Amygdala (tissue), 56 donors: ENCODE data around the gene EIF4ENIF1.
"Not testable (repeated sequence)": the region's sequence is repeated elsewhere in the genome, so short reads cannot be mapped to it uniquely, and the experiment has no call there.

Experiments used
- DNase-seq, 56 donors: peaks; one replicate each; lab custom pipeline; 2025; lab: John Stamatoyannopoulos, UW

Gene EIF4ENIF1

DNA sequence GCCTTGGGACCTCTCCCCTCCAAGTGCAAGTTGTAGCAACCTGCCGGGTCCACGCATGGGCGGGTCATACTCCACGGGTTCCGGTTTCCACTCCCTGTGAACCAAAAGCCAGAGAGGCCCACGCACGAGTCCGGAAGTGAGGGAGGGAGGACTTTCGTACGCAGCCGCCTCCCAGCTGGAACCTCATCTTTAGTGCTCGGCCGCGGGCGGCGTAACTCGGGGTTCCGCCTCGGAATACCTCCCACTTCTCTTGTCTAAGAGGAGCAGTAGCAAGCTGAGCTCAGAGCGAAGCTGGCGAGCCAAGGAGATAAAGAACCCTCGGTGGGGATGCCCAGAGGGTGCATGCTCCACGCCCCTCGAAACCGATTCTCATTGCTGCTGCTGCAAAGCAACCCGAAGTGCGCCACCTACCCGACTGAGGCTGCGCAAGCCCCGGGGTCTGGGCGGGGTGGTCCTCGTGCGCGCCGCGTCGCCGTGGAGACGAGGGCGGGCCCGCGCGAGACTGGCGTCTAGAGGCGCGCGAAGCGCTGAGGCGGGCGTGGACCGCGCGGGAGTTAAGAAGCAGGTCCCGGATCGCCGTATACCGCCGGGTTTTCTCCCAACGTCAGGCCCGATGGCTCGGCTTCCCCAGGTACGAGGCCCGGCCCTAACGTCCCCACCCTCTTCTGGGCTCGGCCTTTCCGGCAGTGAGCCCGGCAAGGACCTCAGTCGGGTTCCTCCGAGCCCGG, 6.5 kb upstream of the EIF4ENIF1 start, which contains the start of gene SFI1:
Gene SFI1, plus strand, starts transcription at position 530 of the 728 bp plus-strand sequence. CDS start 11,749 bp downstream, outside the sequence.
- DNase-seq: peak; percentile 59 to 96 (median 88)

DNA sequence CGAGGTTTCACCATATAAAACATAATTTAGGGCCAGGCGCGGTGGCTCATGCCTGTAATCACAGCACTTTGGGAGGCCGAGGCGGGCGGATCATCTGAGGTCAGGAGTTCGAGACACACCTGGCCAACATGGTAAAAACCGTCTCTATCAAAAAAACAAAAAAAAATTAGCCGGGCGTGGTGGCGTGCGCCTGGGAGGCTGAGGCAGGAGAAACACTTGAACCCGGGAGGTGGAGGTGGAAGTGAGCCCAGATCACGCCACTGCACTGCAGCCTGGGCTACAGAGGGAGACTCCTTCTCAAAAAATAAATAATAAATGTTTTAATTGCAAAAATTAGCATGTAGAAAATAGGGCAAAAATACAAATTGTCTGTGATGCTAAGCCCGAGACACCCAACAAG, 5.7 kb upstream of the EIF4ENIF1 start:
- peak in 1 of 56 donors; percentile 2 for DNase-seq

DNA sequence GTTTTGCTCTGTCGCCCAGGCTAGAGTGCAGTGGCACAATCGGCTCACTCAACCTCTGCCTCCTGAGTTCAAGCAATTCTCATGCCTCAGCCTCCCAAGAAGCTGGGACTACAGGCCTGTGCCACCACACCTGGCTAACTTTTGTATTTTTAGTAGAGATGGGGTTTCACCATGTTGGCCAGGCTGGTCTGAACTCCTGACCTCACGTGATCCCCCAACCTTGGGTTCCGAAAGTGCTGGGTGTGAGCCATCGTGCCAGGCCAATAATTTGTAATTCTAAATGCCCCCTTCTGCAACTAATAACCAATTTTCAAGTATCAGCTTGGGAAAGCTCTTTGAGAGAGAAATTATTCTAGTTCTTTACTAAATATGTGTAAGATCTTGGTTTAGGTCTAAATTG, 3.7 kb upstream of the EIF4ENIF1 start:
- DNase-seq: not testable (repeated sequence)

GRCh38 chr22:31492151-31492550, 2.5 kb upstream of the EIF4ENIF1 start:
- DNase-seq: no peak

- DNase-seq: no peak
These were observed 1.7 kb upstream of the EIF4ENIF1 start for GRCh38 chr22:31491218-31491962.

DNA sequence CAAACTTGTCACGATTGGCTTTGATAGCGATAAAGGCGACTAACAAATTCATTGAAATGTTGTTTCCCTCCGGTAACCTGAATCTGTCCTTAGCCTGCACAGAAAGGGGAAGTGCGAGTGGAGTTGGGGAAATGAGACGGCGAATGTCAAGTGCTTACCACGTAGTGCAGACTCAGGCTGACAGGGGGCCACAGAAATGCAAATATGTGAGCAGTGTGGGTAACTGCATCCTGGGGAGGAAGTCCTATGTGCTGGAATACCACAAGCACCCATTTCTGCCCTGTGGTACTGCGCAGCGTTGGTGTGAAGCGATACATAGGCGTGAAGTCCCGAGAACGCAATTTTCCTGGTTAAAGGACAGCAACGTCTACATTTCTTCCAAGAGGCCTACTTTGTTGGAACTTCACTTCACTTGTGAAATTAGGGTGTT, 869 bp upstream of the EIF4ENIF1 start:
- peak in 48 of 56 donors; percentile 2 to 68 (median 28) for DNase-seq

GRCh38 chr22:31488988-31489617, 539 bp downstream of the EIF4ENIF1 start:
- DNase-seq: peak in 17 of 56 donors; percentile 4 to 47 (median 18)

GRCh38 chr22:31488346-31488883, 1.2 kb downstream of the EIF4ENIF1 start:
- no peak for DNase-seq

DNA sequence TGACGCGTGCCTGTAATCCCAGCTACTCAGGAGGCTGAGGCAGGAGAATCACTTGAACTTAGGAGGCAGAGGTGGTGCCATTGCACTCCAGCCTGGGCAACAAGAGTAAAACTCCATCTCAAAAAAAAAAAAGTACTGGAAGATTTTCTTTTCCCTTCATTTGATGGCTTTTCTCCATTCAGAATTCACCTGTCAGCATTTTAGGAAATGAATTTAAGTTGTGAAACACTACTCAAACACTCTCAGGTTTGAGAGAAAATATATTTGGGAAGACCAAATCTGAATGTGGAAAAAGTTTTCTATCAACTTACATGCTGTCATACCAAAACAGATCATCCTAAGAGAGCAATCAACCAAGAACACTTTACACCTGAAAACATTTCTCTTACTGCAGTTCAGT, 2.7 kb downstream of the EIF4ENIF1 start:
- DNase-seq: no peak

- not testable (repeated sequence) for DNase-seq
These were observed 3.3 kb downstream of the EIF4ENIF1 start for GRCh38 chr22:31486369-31486768.

GRCh38 chr22:31482470-31482869, 7.2 kb downstream of the EIF4ENIF1 start:
- DNase-seq: not testable (repeated sequence)

- no peak for DNase-seq
These were observed 8.5 kb downstream of the EIF4ENIF1 start for GRCh38 chr22:31481129-31481528.

- no peak for DNase-seq
These were observed 12.3 kb downstream of the EIF4ENIF1 start for GRCh38 chr22:31477329-31477728.

DNA sequence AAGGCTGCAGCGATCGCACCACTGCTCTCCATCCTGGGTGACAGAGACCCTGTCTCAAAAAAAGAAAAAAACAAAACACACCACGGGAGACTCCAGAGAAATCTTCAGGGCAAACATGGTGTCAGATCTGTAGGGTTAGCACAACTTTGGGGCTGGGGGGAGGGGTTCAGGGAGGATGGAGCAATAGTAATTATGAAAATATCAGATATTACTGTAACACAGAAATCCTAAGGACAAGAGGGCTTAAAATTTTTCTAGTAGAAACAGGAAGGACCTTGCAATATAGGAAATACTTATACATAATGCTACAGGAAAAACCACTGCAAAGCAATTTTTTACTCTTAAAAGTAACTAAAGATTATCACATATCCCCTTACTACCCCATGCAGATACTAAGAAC, 13.8 kb downstream of the EIF4ENIF1 start:
- DNase-seq: no peak

DNA sequence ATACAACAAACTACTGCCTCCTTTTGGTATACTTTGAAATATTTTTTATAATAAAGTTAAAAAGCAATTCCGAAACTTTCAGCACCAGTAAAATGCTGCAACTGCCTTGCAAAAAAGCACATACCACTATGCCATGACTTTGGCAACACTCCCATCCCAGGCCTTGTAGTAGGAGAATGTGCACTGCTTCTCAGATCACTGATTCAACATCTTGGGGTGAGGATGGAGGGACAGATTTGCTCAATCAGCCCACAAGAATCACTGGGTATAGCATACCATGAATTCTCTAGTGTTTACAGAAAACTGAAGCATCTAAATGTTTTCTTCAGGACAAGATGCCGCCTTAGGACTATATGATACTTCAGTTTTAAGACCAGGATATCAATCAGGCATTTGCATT, 14.9 kb downstream of the EIF4ENIF1 start:
- DNase-seq: no peak

DNA sequence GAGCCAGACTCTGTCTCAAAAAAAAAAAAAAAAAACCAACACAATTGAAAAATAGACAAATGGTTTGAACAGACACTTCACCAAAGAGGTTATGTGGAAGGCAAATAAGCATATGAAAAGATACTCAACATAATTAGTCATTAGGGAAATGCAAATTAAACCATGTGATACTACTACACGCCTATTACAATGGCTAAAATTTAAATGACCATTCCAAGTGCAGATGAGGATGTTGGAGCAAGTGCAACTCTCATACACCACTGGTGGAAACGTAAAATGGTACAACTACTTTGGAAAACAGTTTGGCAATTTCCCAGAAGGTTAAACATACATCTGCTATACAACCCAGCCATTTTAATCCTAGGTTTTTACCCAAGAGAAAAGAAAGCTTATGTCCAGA, 24.3 kb downstream of the EIF4ENIF1 start:
- no peak for DNase-seq

GRCh38 chr22:31461699-31462098, 27.9 kb downstream of the EIF4ENIF1 start:
- DNase-seq: no peak

DNA sequence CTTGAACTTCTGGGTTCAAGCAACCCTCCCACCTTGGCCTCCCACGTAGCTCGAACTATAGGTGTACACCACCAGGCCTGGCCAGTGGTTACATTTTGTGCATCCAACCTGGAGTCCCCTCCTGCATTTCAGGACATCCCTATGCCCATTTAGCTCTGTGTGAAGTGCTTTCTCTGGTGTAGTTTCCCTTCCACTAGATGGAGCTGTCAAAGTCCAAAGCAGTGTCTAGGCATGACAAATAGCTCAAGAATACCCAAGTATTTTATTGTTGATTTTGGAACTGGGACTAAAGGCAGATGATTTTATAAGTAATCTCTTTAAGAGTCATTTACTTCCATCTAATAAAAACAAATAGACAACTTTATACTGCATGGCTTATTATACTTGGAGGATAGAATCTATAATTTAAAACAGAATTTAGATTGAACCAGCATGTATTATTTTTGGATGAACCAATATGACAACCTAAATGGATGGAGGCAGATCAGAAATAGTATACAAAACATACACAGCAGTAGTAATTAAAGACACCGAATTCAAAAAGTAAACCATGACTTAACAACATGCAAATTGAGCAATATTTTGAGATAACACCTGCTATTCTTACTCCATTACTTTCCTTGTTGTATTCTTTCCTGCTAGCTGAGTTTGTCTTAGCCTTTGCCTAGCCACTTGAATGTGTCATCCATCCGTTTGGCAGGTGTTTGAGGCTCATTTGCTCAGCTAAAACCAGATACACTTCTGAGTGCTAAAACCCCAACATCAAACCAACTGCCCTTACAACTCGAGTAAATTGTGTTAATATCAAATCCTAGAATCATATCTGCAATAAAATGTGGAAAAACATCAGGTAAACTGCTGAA, 37.7 kb downstream of the EIF4ENIF1 start:
- DNase-seq: no peak

DNA sequence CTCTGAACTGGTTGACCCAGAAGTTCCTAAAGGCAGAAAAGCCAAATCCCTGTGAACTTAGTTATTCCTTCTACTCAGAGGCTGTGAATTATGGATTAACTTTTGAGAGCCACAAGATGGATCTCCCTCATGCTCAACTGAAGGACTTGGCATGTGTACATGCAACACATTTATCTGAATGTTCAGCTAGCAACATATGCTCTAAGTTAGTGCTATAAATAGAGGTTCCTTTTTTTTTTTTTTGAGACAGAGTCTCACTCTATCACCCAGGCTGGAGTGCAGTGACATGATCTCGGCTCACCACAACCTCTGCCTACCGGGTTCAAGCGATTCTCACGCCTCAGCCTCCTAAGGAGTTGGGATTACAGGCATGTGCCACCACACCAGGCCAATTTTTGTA, 40.1 kb downstream of the EIF4ENIF1 start:
- DNase-seq: no peak

GRCh38 chr22:31448382-31448781, 41.3 kb downstream of the EIF4ENIF1 start:
- DNase-seq: no peak
